Left lung (tissue), 10 donors: ENCODE results near the gene ITGB6. TPM values are rescaled to one million over a fixed set of nuclear protein-coding genes. Genes with fewer than 3 reads are reported as not detected.

Experiments
- ATAC-seq: fragments of 200-7000 bp; cut with Tn5 transposase; one replicate; pipeline ENCODE4 v1.9.1; 2020; ENCODE audit warnings: moderate library complexity
- DNase-seq, 4 donors: peaks; one replicate each; pipeline ENCODE4 v3.0.0-alpha.2; 2013 to 2020
- H3K27ac ChIP-seq, 2 donors: fragments of 200-600 bp; sonication (generic) in 1 of 2; one replicate each; pipeline versions ENCODE4 v1.5.0 to v1.8.0; 2020 to 2021
- H3K27me3 ChIP-seq, 2 donors: fragments of 200-600 bp; sonication (generic) in 1 of 2; one replicate each; pipeline versions ENCODE4 v1.5.0 to v1.8.0; 2020 to 2021
- H3K36me3 ChIP-seq, 2 donors: fragments of 200-600 bp; sonication (generic) in 1 of 2; one replicate each; pipeline versions ENCODE4 v1.5.0 to v1.8.0; 2020 to 2021
- H3K4me1 ChIP-seq, 2 donors: fragments of 200-600 bp; one replicate each; pipeline ENCODE4 v1.8.0; 2021
- H3K4me3 ChIP-seq, 2 donors: fragments of 200-600 bp; sonication (generic) in 1 of 2; one replicate each; pipeline versions ENCODE4 v1.5.0 to v1.8.0; 2020 to 2021; ENCODE audit warnings: mild to moderate bottlenecking in 1 of 2
- H3K9me3 ChIP-seq, 2 donors: fragments of 200-600 bp; sonication (generic) in 1 of 2; one replicate each; pipeline versions ENCODE4 v1.5.0 to v1.8.0; 2020 to 2021
- CTCF ChIP-seq, 2 donors: fragments of 200-600 bp; sonication (generic) in 1 of 2; IDR thresholded peaks; one replicate each; pipeline versions ENCODE4 v1.5.0 to v1.8.0; 2021; ENCODE audit warnings: antibody characterized with exemption in 2 of 2
- intact Hi-C, 2 donors: fragments of 100-400 bp; cut with DNase I; formaldehyde crosslinking; loops; one replicate each; pipeline versions ENCODE4 v1.11.2 to v1.14.2; 2022
- polyA plus RNA-seq, 6 donors: library from polyadenylated mRNA; unstranded; fragments of 120-200 nt; gene quantifications; one replicate each; pipeline ENCODE4 v1.2.1, GENCODE V29; 2013; ENCODE audit not compliant: insufficient read length in 6 of 6
- total RNA-seq, 2 donors: library from RNA; stranded (reverse); fragmentation: NEBNext Ultra II Directional; extraction: Animal tissue kit (Norgen Biotek cat#: 25700); gene quantifications; one replicate each; pipeline ENCODE4 v1.2.1, GENCODE V29; 2021
- donor health status: DM: no; HTN: yes; CAD: no.
- donor health status: DM: no; HTN: no; CAD: no.

ITGB6 gene
- total and polyA plus RNA-seq, 8 donors, result 4.4 to 227 (median 8.5) TPM

- intact Hi-C loops, result no loop called here
- DNase-seq (no peak), ATAC-seq (no peak)
- H3K27me3 ChIP-seq, result no peaks in the 10 kb centered on the region
- H3K4me3 ChIP-seq, result no peak overlapping the region
- TF ChIP-seq CTCF (IDR thresholded peaks at IDR 0.05), result no peak
- H3K27ac ChIP-seq, result no peak overlapping the region
- H3K4me1 ChIP-seq, result peaks cover 0 to 3% of the 10 kb centered on the region in 2 donors
- no peaks in the 10 kb centered on the region for H3K36me3 ChIP-seq
- H3K9me3 ChIP-seq, result no peaks in the 10 kb centered on the region
Observed at GRCh38 chr2:160140471-160140870, 59.6 kb downstream of the ITGB6 start.

- TF ChIP-seq CTCF (IDR thresholded peaks at IDR 0.05), result no peak
- Histone ChIP-seq H3K27me3 (no peaks in the 10 kb centered on the region), H3K4me3 (no peak overlapping the region), H3K27ac (no peak overlapping the region), H3K36me3 (no peaks in the 10 kb centered on the region), H3K9me3 (no peaks in the 10 kb centered on the region), H3K4me1 (peaks cover 0 to 3% of the 10 kb centered on the region in 2 donors)
- ATAC-seq (no peak), DNase-seq (no peak)
- intact Hi-C loops, result no loop called here
Observed at GRCh38 chr2:160139991-160140390, 60.1 kb downstream of the ITGB6 start.

- intact Hi-C loops, result no loop called here
- Histone ChIP-seq H3K9me3 (no peaks in the 10 kb centered on the region), H3K36me3 (no peaks in the 10 kb centered on the region), H3K27ac (no peak overlapping the region), H3K4me3 (no peak overlapping the region), H3K27me3 (no peaks in the 10 kb centered on the region), H3K4me1 (peaks cover 0 to 3% of the 10 kb centered on the region in 2 donors)
- no peak for ATAC-seq
- TF ChIP-seq CTCF (IDR thresholded peaks at IDR 0.05), result no peak
- no peak for DNase-seq
Observed at GRCh38 chr2:160139350-160139749, 60.7 kb downstream of the ITGB6 start.

- no peaks in the 10 kb centered on the region for H3K36me3 ChIP-seq
- H3K4me1 ChIP-seq, result peaks cover 0 to 3% of the 10 kb centered on the region in 2 donors
- ATAC-seq (no peak), DNase-seq (no peak)
- no peaks in the 10 kb centered on the region for H3K9me3 ChIP-seq
- intact Hi-C loops, result no loop called here
- no peak overlapping the region for H3K27ac ChIP-seq
- H3K4me3 ChIP-seq, result no peak overlapping the region
- H3K27me3 ChIP-seq, result no peaks in the 10 kb centered on the region
- TF ChIP-seq CTCF (IDR thresholded peaks at IDR 0.05), result no peak
Observed at GRCh38 chr2:160138406-160138805, 61.7 kb downstream of the ITGB6 start.

GRCh38 chr2:160137464-160137863 is 62.6 kb downstream of the ITGB6 start:
- ATAC-seq (no peak), DNase-seq (no peak)
- Histone ChIP-seq H3K27me3 (no peaks in the 10 kb centered on the region), H3K9me3 (no peaks in the 10 kb centered on the region), H3K4me3 (no peak overlapping the region), H3K4me1 (peaks cover 0 to 3% of the 10 kb centered on the region in 2 donors), H3K36me3 (no peaks in the 10 kb centered on the region), H3K27ac (no peak overlapping the region)
- intact Hi-C loops, result no loop called here
- TF ChIP-seq CTCF (IDR thresholded peaks at IDR 0.05), result no peak
